GM19455 (cell line): ENCODE data around the gene CNN2.

Experiments
- ATAC-seq: cut with Tn5 transposase; IDR thresholded peaks from one replicate; pipeline ENCODE4 v1.9.1; 2021; ENCODE audit not compliant: unreplicated experiment

Gene CNN2

GRCh38 chr19:1025960-1026782, at the start of gene CNN2:
CNN2 (plus strand) TSS chr19:1026608; CDS start chr19:1026662, 54 bp downstream.
- no peak for ATAC-seq

GRCh38 chr19:977058-977464, 49.3 kb upstream of the CNN2 start:
- no peak for ATAC-seq

GRCh38 chr19:979318-979741, 47.1 kb upstream of the CNN2 start:
- no peak for ATAC-seq

DNA sequence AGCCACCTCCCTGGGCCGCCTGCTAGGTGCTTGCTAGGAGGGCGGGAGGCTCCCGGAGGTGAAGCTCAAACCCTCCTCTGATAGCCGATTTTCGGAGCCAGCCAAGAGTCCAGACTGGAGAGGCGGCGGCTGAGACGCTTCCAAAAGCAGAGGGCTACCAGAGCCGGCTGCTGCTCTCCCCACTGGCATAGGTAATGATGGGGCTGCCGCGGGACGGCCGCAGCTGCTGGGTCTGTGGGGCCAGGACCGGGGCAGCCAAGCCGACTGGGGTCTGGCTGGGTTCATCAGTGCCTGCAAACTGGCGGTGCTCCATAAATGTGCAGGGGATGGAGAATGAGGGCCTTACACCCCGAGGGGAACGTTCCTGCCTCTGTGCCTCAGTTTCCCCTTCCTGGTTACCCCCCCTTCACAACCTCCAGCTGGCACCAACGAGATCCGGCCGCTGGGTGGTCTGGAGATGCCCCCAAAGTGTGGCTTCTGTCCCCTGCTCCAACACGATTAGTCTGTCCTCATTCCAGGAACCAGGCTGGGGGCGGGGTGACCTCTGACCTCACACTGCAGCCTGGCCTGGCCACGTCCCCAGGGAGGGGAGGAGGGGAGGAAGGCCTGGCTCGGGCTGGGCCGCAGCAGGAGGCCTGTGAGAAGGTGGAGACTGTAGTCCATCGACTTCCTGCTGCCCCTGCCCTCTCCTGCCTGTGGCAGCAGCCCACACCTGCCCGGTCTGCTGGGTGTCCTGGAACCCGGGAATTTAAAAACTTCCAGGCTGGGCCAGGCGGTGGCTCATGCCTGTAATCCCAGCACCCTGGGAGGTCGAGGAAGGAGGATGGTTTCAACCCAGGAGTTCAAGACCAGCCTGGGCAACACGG, 46.0 kb upstream of the CNN2 start:
- ATAC-seq = no peak

- ATAC-seq = peak; percentile 57
Observed at GRCh38 chr19:982567-983170, 43.7 kb upstream of the CNN2 start.

DNA sequence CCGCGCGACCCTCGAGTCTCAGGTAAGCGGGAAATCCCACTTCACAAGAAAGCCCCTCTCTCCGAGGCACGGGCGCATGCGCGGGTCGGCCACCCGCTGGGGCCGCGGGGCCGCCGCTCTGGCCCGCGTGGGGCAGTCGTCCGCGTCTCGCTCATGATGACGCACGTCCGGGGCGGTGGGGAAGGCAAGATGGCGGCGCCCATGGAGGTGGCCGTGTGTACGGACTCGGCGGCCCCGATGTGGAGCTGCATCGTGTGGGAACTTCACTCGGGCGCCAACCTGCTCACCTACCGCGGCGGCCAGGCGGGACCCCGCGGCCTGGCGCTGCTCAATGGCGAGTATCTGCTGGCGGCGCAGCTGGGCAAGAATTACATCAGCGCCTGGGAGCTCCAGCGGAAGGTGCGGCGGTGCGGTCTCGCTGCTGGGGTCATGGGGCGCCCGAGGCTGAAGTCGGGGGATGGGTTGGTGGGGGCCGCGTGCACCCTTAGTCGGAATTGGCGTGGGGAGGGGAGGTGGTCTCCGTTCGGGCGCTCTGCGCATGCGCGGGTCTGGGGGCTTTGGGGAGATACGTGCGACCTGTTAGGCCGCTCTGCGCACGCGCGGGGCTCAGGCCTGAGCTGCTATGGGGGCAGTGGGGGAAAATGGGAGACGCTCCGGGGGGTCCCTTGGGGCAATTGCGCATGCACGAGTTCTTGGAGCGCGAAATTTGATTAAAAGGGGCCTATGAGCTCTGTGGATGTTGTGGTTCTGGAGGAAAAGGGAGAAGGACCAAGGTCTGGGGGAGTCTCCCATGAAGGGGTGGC, 42.0 kb upstream of the CNN2 start, which contains the start of gene WDR18:
Gene WDR18, plus strand, starts transcription at position 181 of the 803 bp plus-strand sequence. Its CDS starts 9 bp downstream, at position 190.
- no peak for ATAC-seq

DNA sequence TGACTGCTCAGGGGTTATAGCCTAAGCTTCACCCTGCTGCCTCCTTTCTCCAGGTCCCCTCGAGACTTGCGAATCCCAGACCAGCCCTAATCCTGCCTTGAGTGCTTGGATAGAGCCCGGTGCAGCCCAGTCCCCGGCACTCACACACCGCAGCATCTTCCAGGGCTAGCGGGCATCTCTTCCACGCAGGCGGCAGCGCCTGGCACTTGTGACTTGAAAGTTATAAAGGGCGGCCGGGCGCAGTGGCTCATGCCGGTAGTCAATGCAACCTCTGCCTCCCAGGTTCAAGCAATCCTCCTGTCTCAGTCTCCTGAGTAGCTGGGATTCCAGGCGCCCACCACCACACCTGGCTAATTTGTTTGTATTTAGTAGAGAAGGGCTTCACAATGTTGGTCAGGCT, 40.3 kb upstream of the CNN2 start:
- no peak for ATAC-seq

DNA sequence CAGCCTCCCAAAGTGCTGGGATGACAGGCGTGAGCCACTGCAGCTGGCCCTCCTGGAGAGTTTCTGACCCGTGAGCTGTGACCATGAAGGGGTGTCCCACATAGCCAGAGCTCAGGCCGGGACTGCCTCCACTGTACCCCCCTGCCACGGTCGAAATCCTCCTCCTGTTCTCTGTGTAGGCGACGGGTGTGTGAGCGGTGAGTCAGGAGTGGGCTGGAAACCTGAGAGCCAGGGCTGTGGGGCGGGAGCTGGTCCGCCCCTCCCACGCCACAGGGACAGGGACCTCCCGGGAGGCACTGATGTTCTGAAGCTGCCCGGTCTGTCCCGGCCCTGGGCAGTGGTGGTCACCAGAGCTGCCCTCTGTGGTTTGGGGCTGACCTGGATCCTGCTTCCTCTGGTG, 38.3 kb upstream of the CNN2 start:
- ATAC-seq = no peak

DNA sequence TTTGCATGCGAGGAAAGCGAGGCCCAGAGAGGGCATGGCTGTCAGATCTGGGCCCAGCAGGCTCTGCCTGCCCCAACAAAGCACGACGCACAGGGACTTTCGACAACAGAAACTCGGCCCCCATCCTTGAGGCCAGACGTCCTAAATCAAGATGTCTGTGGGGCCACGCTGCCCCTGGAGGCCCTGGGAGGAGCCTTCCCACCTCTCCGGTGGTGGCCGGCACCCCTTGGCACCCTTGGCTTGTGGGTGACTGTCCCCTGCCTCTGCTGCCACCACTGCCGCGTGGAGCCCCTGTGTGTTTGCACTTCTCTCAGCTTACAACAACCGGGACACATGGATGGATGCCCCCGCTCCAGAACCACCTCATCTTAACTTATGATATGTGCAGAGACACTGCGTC, 37.9 kb upstream of the CNN2 start:
- ATAC-seq = no peak

DNA sequence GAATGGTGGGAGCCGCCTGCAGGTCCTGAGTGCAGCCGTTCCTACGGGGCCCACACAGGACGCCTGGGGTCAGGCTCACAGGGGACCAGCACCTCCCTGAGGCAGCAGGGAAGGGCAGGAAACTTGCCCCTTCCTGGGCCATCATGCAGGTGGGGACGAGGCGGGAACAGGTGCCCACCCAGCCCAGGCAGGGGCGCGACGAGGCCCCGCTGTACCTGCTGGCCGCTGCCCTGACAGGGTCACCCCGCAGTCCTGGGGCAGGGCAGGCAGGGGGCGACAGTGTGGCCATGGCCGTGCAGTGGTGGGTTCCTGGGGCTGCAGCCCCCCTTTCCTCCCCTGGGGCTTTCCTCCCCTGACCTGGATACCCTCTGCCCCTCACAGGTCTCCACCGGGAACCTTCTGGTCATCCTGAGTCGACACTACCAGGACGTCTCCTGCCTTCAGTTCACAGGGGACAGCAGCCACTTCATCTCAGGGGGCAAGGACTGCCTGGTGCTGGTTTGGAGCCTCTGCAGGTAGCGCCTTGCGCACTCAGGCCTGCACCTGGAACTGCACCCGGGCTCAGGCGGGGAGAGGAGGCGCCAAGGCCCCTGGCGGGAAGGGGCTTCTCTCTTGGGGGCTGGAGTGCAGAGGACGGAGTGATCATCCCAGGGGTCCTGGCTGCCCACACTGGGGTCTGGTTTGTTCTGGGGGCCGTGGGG, 36.9 kb upstream of the CNN2 start:
- ATAC-seq = no peak

DNA sequence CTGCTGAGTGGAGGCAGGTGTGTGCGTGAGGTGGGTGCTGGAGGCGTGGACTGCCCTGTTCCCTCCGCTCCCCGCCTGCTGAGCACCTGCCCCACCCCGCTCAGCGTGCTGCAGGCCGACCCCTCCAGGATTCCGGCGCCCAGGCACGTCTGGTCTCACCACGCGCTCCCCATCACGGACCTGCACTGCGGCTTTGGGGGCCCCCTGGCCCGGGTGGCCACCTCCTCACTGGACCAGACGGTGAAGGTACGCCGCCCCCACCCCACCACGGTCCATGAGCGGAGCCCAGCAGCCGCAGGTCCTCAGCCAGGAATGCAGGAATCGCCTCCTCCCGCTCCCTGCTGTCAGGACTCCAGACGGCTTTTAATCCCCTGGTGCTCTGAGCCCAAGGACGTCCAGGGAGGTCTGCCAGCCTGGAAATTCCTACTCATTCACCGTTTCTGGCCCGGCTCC, 36.3 kb upstream of the CNN2 start:
- no peak for ATAC-seq

DNA sequence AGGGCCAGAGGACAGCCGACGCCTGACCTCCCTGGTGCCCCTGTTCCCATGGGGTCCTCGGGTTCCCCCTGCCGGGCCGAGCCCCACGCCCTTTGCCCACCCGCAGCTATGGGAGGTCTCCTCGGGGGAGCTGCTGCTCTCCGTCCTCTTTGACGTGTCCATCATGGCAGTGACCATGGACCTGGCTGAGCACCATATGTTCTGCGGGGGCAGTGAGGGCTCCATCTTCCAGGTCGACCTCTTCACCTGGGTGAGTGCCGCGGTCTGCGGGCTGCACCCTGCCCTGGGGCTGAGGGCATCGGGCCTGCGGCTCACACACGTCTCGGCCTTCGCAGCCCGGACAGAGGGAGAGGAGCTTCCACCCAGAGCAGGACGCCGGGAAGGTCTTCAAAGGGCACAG, 35.7 kb upstream of the CNN2 start:
- ATAC-seq = no peak

- no peak for ATAC-seq
Observed at GRCh38 chr19:991174-991931, 35.1 kb upstream of the CNN2 start.

DNA sequence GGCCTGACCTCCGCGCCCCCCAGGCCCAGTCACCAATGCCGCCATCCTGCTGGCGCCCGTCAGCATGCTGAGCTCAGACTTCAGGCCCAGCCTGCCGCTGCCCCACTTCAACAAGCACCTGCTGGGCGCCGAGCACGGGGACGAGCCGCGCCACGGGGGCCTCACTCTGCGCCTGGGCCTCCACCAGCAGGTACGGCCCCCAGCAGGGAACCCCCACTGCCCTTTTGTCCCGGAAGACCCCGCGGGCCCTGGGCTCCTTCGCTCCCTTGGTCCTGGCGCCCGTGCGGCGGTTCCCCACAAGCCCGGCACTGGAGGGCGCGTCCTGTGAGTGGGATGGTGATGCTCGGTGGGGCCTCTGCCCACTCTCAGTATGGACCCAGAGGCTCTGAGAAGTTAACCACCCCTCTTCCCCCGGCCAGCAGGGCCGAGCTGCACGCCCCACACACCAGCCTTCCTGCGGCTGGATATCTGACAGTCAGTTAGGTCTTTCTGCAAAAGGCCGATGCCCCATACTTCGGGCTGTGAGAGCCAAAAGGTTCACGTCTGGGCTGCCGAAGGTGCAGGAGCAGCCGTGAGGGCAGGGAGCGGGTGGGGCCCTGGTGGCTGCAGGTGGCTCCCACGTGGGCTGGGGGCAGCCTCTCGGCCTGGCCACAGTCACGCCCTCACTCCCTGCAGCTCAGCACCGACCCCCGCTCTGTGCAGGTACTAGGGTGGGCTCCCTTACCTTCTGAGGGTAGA, 34.3 kb upstream of the CNN2 start:
- no peak for ATAC-seq

GRCh38 chr19:992670-993055, 33.7 kb upstream of the CNN2 start:
- no peak for ATAC-seq

GRCh38 chr19:993361-993830, 33.0 kb upstream of the CNN2 start:
- no peak for ATAC-seq

GRCh38 chr19:993831-994393, 32.5 kb upstream of the CNN2 start:
- ATAC-seq = no peak

DNA sequence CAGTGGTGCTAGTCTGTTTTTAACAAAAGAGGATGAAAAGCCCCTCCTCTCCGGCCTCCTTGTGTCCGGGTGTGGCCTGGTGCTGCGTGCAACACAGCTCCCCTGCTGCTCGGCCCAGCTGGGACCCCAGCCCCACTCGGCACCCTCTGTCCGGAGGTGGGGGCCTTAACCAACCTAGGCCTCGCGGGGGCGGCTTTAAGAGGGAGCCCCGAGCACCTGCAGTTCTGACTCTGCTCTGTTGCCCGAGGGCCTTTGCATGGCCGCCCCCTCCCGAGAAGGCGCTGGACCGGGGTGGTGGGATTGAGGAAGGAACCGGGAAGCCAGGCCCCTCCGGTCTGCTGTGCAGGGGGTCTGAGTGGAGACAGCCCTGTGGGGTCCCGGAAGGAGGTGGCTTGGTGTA, 31.9 kb upstream of the CNN2 start:
- ATAC-seq = no peak
